KMS-11 (cell line): ENCODE results near the gene CAMTA1.
"Not testable (repeated sequence)": the region's sequence is repeated elsewhere in the genome, so short reads cannot be mapped to it uniquely, and the experiment has no call there.

Experiments
- H2AFZ ChIP-seq: fragments of 200-600 bp; sonication (generic); 2 replicates; pipeline ENCODE4 v1.6.1; 2016; ENCODE audit warnings: antibody characterized with exemption, mixed run types, low read depth
- H3K27ac ChIP-seq: fragments of 200-600 bp; sonication (generic); 2 replicates; pipeline ENCODE4 v1.6.1; 2016; ENCODE audit warnings: mild to moderate bottlenecking, mixed run types
- H3K27me3 ChIP-seq: fragments of 200-600 bp; sonication (generic); 2 replicates; pipeline ENCODE4 v1.6.1; 2017; ENCODE audit warnings: mild to moderate bottlenecking, low read depth, mixed run types, moderate library complexity; ENCODE audit not compliant: insufficient read depth
- H3K36me3 ChIP-seq: fragments of 200-600 bp; sonication (generic); 2 replicates; pipeline ENCODE4 v1.6.1; 2017; ENCODE audit warnings: mild to moderate bottlenecking, mixed run types; ENCODE audit not compliant: insufficient read depth
- H3K4me1 ChIP-seq: fragments of 200-600 bp; sonication (generic); 2 replicates; pipeline ENCODE4 v1.6.1; 2016; ENCODE audit warnings: mild to moderate bottlenecking, low read depth, mixed run types; ENCODE audit not compliant: poor library complexity, severe bottlenecking
- H3K4me2 ChIP-seq: fragments of 200-600 bp; sonication (generic); 2 replicates; pipeline ENCODE4 v1.7.0; 2016; ENCODE audit warnings: mild to moderate bottlenecking, mixed run types
- H3K4me3 ChIP-seq: fragments of 200-600 bp; sonication (generic); IDR thresholded peaks from 2 replicates; pipeline ENCODE4 v1.6.1; 2017; ENCODE audit warnings: low read depth, low read length, mixed read lengths; ENCODE audit not compliant: insufficient read depth
- H3K79me2 ChIP-seq: fragments of 200-600 bp; sonication (generic); 2 replicates; pipeline ENCODE4 v1.6.1; 2016; ENCODE audit warnings: low read depth, mixed run types; ENCODE audit not compliant: insufficient read depth
- H3K9ac ChIP-seq: fragments of 200-600 bp; sonication (generic); 2 replicates; pipeline ENCODE4 v1.6.1; 2016; ENCODE audit warnings: mild to moderate bottlenecking, mixed run types
- H4K20me1 ChIP-seq: fragments of 200-600 bp; sonication (generic); 2 replicates; pipeline ENCODE4 v1.6.1; 2016; ENCODE audit warnings: mild to moderate bottlenecking, mixed run types; ENCODE audit not compliant: insufficient read depth
- CTCF ChIP-seq: fragments of 200-600 bp; sonication (generic); conservative IDR thresholded peaks from 2 replicates; pipeline ENCODE4 v1.6.1; 2017; ENCODE audit warnings: low read depth, mild to moderate bottlenecking, antibody characterized with exemption, low read length, moderate library complexity, mixed read lengths

Gene CAMTA1

GRCh38 chr1:6917067-6917466, 131.8 kb downstream of the CAMTA1 start:
- H2AFZ ChIP-seq: peak overlapping the region; percentile 9; the same call in 1 of the 2 replicates
- no peaks in the 10 kb centered on the region for H4K20me1 ChIP-seq
- peak overlapping the region; percentile 88 for H3K4me2 ChIP-seq
- no peaks in the 10 kb centered on the region for H3K79me2 ChIP-seq
- H3K27me3 ChIP-seq: no peaks in the 10 kb centered on the region
- H3K9ac ChIP-seq: peak overlapping the region; percentile 77; the same call in 1 of the 2 replicates
- TF ChIP-seq CTCF: no peak
- no peak overlapping the region for H3K4me3 ChIP-seq
- H3K4me1 ChIP-seq: peaks cover 72% of the 10 kb centered on the region
- H3K36me3 ChIP-seq: no peaks in the 10 kb centered on the region
- peak overlapping the region; percentile 99 for H3K27ac ChIP-seq

DNA sequence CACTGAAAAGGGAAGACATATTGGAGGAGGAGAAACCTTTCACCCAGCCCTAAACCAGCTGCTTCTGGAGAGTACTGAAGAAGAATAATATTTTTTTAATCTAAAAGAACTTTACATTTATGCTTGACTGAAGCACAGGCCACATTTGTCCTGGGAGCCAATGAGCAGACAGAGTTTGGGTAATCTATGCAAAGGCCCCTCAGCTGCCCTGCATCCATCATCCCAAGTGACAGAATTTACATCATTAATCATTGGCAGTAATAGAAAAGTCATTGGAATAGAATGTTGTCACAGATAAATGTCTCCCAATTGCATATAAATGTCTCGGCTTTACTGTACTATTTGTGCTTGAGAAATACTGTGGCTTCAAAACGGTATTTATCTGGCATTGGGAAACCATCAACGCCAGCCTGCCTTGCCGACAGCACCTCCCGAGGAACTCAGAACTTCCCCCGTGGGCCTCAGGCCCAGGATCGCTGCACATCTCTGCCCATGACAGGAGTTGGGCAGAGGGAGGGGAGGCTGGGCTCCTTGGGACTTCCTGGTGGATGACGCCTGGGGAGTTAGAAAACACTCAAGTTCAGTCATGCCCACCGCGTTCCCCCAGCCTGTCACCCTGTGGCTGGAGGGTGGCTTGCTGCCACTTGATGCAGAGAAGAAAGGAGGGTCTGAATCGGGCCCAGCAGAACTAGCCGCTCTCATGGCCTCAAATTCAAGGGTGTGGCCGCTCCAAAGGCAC, 133.1 kb downstream of the CAMTA1 start:
- Histone ChIP-seq H3K79me2 (no peaks in the 10 kb centered on the region), H2AFZ (peak overlapping the region; percentile 28), H3K27ac (peak overlapping the region; percentile 99), H3K36me3 (no peaks in the 10 kb centered on the region), H3K4me2 (peak overlapping the region; percentile 88), H3K4me3 (no peak overlapping the region), H4K20me1 (no peaks in the 10 kb centered on the region), H3K9ac (peak overlapping the region; percentile 77), H3K4me1 (peaks cover 85% of the 10 kb centered on the region), H3K27me3 (no peaks in the 10 kb centered on the region)
- no peak for TF ChIP-seq CTCF

DNA sequence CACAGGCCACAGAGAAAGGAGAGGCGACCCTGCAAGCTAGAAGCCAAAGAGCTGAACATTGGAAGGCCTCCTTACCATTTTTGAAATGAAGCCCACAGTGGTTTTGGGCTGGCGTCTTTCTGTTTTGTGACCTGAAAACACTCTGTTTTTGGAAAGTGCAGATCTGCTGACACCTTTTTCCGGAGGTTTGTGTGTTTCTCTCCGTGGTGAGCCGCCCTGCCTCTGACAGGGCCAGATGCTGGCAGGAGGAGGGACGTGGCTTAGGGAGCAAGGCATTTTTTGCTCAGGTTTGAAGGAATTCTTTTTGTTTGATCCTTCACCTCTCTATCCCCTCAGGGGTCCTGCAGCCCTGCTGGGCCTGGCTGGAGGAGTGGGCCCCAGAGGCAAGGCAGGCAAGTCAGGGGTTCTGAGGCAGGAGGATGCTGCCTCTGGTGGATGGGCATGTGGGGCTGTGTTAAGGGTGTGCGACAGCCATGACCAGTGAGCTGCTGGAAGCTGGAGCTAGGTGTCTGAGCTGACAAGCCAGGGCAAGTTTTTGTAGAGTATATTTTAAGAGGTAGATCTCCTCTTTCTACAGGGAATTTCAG, 133.8 kb downstream of the CAMTA1 start:
- no peak for TF ChIP-seq CTCF
- peak overlapping the region; percentile 28 for H2AFZ ChIP-seq

DNA sequence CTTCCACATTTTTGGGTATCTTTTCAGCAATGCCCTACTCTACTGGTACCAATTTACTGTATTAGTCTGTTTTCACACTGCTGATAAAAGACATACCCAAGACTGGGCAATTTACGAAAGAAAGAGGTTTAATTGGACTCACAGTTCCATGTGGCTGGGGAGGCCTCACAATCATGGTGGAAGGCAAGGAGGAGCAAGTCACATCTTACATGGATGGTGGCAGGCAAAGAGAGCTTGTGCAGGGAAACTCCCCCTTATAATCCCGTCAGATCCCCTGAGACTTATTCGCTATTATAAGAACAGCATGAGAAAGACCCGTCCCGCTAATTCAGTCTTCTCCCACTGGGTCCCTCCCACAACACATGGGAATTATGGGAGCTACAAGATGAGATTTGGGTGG, 136.3 kb downstream of the CAMTA1 start:
- not testable (repeated sequence) for H3K27me3 ChIP-seq, H3K4me3 ChIP-seq, H3K36me3 ChIP-seq, H3K79me2 ChIP-seq, H4K20me1 ChIP-seq
- Histone ChIP-seq H3K27ac (peak overlapping the region; percentile 99), H3K9ac (peak overlapping the region; percentile 77; the same call in 1 of the 2 replicates), H2AFZ (0 out of 2 replicates have a peak overlapping the region, but pooled peaks have one; percentile 24), H3K4me2 (peak overlapping the region; percentile 88), H3K4me1 (peaks cover 100% of the 10 kb centered on the region)

More for the DNA sequence above, 133.8 kb downstream of the CAMTA1 start:
- Histone ChIP-seq H3K36me3 (no peaks in the 10 kb centered on the region), H3K79me2 (no peaks in the 10 kb centered on the region), H3K4me3 (no peak overlapping the region), H4K20me1 (no peaks in the 10 kb centered on the region), H3K9ac (peak overlapping the region; percentile 77), H3K27ac (peak overlapping the region; percentile 99), H3K4me2 (peak overlapping the region; percentile 88), H3K4me1 (peaks cover 92% of the 10 kb centered on the region), H3K27me3 (no peaks in the 10 kb centered on the region)
